ENCODE data around the gene SMIM38.

- TF ChIP-seq CTCF (IDR thresholded peaks at IDR 0.05) (no peak), POLR2A (IDR thresholded peaks at IDR 0.05) (no peak)
These were observed 40.4 kb downstream of the SMIM38 start for GRCh38 chr11:69195824-69196782.
